Measurements from ENCODE around the gene RBM19.
"Not testable (repeated sequence)": the region's sequence is repeated elsewhere in the genome, so short reads cannot be mapped to it uniquely, and the experiment has no call there.

RBM19 gene

GRCh38 chr12:113965951-113966797 lies at the start of gene RBM19:
RBM19 (minus strand) TSS chr12:113966325; CDS start chr12:113966227, 98 bp downstream.
- peak; percentile 98 for DNase-seq (ENCODE audit: low spot score)

- DNase-seq (ENCODE audit: low spot score): no peak
Observed at GRCh38 chr12:114015851-114016250, 49.7 kb upstream of the RBM19 start.

DNA sequence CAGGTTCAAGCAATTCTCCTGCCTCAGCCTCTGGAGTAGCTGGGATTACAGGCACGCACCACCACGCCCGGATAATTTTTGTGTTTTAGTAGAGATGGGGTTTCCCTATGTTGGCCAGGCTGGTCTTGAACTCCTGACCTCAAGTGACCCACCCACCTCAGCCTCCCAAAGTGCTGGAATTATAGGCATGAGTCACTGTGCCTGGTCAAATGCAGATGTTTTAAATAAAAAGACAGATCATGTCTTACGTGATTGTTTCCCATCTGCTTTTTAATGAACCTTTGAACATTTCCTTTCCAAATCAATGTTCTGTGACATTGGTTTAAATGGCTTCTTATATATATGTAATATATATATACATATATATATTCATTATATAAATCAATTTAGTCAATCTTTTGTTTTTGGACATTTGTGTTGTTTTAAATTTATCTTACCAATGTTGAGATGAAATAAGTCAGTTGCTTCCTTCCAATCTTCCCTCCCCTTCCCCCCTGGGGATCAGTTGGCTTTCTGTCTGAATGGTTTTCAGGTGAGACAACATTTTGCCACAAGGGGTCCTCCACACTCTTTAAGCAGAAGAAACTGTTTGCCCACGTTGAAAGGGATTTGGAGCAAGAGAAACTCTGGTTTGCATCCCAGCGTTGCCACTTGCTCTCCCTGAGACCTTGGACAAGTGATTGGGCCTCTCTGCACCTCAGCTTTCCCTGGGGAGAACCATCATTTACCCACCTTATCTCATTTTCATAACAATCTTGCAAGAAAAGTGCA lies 47.6 kb upstream of the RBM19 start:
- DNase-seq (ENCODE audit: low spot score): no peak

DNA sequence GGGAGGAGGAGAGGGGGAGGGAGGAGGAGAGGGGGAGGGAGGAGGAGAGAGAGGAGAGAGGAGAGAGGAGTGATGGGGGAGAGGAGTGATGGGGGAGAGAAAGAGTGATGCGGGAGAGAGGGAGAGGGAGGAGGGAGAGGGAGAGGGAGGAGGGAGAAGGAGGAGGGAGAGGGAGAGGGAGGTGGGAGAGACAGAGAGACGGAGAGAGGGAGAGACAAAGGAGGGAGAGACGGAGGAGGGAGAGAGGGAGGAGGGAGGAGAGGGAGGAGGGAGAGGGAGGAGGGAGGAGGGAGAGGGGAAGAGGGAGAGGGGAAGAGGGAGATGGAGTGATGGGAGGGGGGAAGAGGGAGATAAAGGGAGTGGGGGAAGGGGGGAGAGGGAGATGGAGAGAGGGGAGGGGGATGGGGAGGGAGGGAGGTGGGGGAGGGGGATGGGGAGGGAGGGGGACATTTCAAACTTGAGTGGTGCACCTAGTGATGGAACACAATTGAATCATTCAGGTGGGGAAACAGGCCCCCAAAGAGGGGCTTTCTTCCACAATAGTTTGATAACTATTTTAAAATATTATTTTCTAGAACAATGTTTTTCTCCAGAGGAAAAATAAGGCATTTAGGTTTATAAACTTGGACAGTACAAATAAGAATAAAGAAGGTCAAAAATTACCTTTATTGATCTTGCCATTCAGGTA lies 46.8 kb upstream of the RBM19 start:
- DNase-seq (ENCODE audit: low spot score): no peak

DNA sequence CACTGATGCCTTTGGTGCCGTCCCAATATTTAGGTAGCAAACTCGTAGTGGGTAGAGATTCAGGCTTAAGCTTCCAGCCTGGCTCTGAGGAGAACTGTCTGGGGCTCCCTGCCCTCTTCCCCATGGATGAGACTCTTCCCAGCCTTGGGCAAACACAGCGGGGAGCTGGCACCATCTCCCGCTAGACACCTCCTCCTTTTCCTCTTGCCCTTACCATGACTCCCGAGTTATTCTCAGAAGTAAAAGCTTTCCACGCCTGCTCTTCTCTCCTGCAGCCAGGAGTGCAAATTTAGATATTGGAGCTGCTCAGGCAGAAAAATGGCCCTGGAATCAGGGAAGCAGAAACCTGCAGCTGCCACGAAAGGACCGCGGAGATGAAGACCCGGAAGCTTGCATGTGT lies 45.6 kb upstream of the RBM19 start:
- no peak for DNase-seq (ENCODE audit: low spot score)

- DNase-seq (ENCODE audit: low spot score): no peak
Observed at GRCh38 chr12:114006482-114007425, 40.6 kb upstream of the RBM19 start.

DNA sequence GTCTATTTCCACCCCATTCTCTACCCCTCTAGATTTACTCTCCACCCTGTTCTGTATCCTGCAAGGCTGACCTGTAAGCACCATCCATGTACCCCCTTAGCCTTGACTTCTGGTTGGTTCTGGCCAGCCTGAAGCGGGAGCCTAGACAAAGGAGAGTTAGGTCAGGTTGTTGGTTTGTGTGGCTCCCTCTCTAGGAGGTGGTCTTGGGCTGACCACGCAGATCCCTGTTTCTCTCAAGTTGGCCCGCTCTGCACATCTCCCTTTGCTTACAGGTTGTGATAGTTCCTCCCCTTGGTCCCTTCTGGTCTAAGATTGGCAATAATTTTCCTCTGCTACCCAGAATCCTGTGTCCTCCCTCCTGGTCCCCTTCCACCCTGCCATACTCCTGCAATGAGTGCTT lies 38.3 kb upstream of the RBM19 start:
- no peak for DNase-seq (ENCODE audit: low spot score)

- no peak for DNase-seq (ENCODE audit: low spot score)
Observed at GRCh38 chr12:114003286-114003685, 37.2 kb upstream of the RBM19 start.

DNA sequence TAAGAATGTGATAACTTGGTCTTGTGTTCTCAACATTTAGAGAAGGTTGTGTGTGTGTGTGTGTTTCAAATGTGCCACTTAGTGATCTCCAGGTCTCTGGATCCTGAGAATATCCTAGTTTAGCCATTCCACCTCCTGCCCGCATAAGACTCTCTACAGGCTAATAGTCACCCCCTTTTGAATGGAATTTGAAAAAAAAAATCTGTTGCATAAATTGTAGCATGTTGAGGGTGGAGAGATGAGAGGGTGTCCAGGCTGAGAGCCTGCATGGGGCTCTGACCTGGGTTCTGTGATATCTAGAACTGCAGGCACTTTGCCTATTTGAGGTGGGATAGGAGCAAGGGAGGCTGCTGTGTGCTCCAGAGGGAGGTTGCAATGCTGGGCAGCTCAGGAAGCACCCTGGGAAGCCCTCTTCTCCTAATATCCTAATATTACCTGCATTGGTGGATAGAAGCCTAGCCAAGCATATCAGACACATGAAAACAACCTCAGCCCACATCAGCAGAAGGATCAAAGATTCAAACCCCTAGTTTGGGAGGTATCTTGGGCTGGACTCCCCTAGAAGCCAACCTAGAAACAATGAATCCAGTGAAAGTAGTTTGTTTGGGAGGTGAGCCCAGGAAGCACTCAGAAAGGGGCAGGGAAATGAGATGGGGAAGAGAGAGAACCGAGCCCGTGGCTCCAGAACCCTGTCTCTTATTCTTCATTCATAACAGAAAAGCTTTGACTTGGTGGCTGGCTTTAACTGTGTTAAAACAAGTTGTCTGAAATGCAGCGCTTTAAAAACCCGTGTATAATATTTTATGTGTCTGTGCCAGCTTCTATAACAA lies 35.6 kb upstream of the RBM19 start:
- no peak for DNase-seq (ENCODE audit: low spot score)

DNA sequence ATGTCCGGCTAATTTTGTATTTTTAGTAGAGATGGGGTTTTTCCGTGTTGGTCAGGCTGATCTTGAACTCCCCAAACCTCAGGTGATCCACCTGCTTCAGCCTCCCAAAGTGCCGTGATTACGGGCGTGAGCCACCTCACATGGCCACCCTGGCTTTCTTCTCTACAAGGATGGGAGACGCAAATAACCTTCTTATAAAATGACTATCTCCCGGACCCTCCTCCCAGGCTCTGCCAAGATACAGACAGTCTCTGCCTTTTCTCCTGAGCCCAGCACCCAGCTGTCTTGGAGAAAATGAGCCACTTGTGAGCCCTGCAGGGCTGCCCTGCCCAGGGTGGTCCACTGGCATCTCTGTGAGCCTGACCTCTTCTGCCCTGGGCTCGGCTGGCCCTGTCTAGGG lies 34.7 kb upstream of the RBM19 start:
- no peak for DNase-seq (ENCODE audit: low spot score)

DNA sequence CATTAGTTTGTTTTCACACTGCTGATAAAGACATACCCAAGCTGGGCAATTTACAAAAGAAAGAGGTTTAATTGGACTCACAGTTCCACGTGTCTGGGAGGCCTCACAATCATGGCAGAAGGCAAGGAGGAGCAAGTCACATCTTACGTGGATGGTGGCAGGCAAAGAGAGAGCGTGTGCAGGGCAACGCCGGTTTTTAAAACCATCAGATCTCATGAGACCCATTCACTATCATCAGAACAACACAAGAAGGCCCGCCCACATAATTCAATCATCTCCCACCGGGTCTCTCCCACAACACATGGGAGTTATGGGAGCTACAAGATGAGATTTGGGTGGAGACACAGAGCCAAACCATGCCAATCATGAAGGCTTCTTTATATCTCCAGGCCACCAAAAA lies 34.1 kb upstream of the RBM19 start:
- DNase-seq (ENCODE audit: low spot score): not testable (repeated sequence)

DNA sequence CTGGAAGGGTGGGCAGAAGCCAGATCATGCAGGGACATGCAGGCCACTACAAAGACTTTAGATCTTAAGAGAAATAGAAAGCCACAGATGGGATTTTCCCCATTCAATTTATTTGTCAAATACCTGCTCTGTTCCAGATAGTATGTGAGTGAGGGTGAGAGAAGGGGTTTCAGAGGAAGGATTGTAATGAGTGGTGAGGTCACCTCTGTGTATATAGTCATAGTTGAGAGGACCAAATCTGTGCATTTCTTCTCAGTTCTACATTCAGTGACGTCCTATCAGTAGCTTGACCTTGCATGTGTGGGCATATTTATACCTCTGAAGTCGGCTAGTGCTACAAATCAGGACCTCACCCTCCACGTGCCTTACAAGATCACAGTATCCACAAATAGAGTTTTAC lies 31.2 kb upstream of the RBM19 start:
- DNase-seq (ENCODE audit: low spot score): no peak

DNA sequence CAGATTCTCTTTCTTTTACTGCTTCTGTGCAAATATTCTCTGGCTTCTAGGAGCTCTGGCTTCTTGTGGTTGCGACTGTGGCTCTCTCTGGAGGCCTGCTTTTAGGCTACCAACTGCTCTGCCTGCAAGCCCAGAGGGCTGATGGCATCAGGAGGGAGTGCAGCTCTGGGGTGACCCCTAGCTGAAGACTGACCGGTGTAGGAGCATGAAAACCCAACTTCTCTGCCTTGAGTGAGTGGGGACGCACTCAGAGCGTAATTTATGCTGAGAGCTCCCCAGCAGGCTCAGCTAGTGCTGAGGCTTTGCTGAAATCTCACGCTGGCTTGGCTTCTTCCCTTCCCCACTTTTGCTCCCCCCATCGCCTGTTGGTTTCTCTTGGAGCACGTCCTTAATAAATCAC lies 29.9 kb upstream of the RBM19 start:
- DNase-seq (ENCODE audit: low spot score): no peak

GRCh38 chr12:113994051-113994450 lies 27.9 kb upstream of the RBM19 start:
- no peak for DNase-seq (ENCODE audit: low spot score)

- not testable (repeated sequence) for DNase-seq (ENCODE audit: low spot score)
Observed at GRCh38 chr12:113992751-113993150, 26.6 kb upstream of the RBM19 start.

DNA sequence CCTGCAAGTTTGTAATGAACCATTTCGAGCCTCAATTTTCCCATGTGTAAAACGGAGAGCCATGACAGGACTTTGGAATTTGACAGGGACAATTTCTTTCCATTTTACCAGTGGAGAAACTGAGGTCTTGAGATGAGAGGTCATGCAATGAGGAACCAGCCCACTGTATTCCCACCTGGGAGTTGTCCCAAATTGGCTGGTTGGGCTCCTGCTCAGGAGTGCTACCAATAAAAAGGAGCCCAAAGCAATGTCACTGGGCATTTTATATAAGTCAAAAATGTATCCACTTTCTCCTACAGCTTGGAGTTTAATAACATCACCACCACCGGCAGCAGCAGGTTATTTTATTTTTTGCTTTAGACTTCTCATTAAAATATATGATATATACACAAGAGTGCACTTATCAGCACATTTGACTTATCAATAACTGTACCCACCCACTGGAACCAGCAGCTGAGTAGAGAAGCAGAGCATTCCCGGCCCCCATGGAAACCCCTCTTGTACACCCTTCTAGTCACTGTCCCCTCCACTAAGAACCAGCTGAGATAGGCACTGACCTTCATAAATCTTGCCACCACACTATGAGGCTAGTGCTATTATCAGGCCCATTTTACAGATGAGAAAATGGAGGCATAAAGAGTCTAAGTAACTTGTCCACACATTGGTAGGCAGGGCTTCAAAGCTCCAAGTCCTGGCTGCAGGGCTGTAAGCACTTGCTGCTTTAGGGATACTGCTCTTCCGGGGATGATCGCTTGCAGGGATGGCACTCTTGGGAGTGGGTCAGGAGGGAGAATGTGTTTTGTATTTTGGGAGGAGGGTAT lies 25.3 kb upstream of the RBM19 start:
- no peak for DNase-seq (ENCODE audit: low spot score)

- no peak for DNase-seq (ENCODE audit: low spot score)
Observed at GRCh38 chr12:113990250-113991223, 24.4 kb upstream of the RBM19 start.

DNA sequence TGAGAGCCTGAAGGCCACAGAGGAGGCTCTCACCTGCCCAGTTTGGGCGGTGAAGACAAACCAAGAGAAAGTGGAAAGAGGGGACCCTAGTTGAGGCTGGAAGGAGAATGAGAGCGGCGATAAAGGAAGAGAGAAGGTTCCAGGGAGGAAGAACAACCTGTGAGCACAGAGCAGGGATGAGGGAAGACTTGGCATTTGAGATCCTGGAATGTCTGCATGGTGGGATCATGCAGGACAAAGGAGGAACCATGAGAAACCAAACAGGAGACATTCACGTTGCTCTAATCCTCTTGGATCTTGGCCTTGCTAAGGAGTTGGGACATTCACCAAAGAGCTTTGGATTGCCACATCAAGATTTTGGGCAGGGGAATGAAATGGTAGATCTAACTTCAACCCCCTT lies 22.9 kb upstream of the RBM19 start:
- no peak for DNase-seq (ENCODE audit: low spot score)

- no peak for DNase-seq (ENCODE audit: low spot score)
Observed at GRCh38 chr12:113988064-113988451, 21.9 kb upstream of the RBM19 start.

Measured in Ammon's horn (tissue), 1 donor.